Calu3 (cell line): Measurements from ENCODE around the gene LPAR1. TPM values are rescaled to one million over a fixed set of nuclear protein-coding genes. Genes with fewer than 3 reads are reported as not detected.

Experiments
- BruUV-seq: library from RNA; stranded (reverse); fragments of 400-500 nt; replicated peaks from 2 replicates; lab custom pipeline; 2021; lab: Mats Ljungman, UMichigan
- CTCF ChIA-PET: fragments of 300-600 bp; sonication (Branson Sonifier 250); formaldehyde crosslinking; loops from one replicate; lab custom pipeline; 2022; ENCODE audit warnings: antibody characterized with exemption; lab: Charles Lee
- DNase-seq: peaks from one replicate; pipeline ENCODE4 v3.0.0; 2022
- H3K27ac Mint-ChIP-seq: one replicate; pipeline ENCODE4 v1.8.0; 2022; ENCODE audit warnings: mixed read lengths; ENCODE audit not compliant: unreplicated experiment
- H3K27me3 Mint-ChIP-seq: one replicate; pipeline ENCODE4 v1.8.0; 2022; ENCODE audit warnings: mixed read lengths; ENCODE audit not compliant: unreplicated experiment
- H3K36me3 Mint-ChIP-seq: one replicate; pipeline ENCODE4 v1.8.0; 2022; ENCODE audit warnings: mild to moderate bottlenecking, moderate library complexity, mixed read lengths; ENCODE audit not compliant: insufficient read depth, unreplicated experiment
- H3K4me1 Mint-ChIP-seq: one replicate; pipeline ENCODE4 v1.8.0; 2022; ENCODE audit warnings: mild to moderate bottlenecking, low read depth, mixed read lengths; ENCODE audit not compliant: unreplicated experiment
- H3K4me3 Mint-ChIP-seq: one replicate; pipeline ENCODE4 v1.8.0; 2022; ENCODE audit warnings: mild to moderate bottlenecking, low read depth, moderate library complexity, mixed read lengths; ENCODE audit not compliant: unreplicated experiment
- H3K9me3 Mint-ChIP-seq: one replicate; pipeline ENCODE4 v1.8.0; 2022; ENCODE audit warnings: low read depth, mixed read lengths; ENCODE audit not compliant: unreplicated experiment
- intact Hi-C: fragments of 100-400 bp; cut with micrococcal nuclease; formaldehyde crosslinking; loops from one replicate; pipeline ENCODE4 v1.10.0; 2022; ENCODE audit not compliant: unreplicated experiment
- total RNA-seq: library from RNA; stranded (reverse); gene quantifications from 2 replicates; pipeline ENCODE4 v1.2.3, GENCODE V29; 2022
- TF ChIP-seq, protein P1 (sequence below): fragments of 200-600 bp; IDR thresholded peaks from one replicate; pipeline ENCODE4 v1.8.0; 2022; ENCODE audit warnings: antibody characterized with exemption; ENCODE audit not compliant: unreplicated experiment

The LPAR1 gene
- total RNA-seq, 1 experiment from 2014 or later = 6.3 TPM

DNA sequence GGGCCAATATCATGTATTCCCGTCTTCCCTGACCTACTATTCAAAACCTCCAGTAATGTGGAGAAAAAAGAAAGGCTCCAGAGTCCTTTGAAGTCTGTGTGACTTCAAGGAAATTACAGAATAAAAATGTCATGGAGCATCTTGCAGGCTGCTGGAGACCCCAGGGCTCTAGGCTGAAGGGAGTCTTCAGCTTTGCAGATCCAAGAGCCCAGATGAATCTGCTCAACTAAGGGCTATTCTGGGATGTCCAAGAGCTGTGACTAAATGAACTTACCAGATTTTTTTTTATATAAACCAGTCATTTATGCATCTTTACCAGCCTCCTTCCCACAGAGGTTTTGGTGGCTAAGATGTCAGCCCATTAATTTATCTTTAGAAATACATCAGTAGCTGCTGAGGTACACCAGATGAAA lies 202.4 kb downstream of the LPAR1 start:
- Mint-ChIP-seq H3K4me3 (no peak overlapping the region), H3K27ac (no peak overlapping the region), H3K27me3 (no peaks in the 10 kb centered on the region), H3K9me3 (peaks cover 6% of the 10 kb centered on the region), H3K36me3 (no peaks in the 10 kb centered on the region), H3K4me1 (peaks cover 29% of the 10 kb centered on the region)
- BruUV-seq = no TSS peak
- CTCF ChIA-PET = interaction anchor here (0.6 kb wide), 1 partner anchor 1882 kb away, joined by 9 read pairs; the partner anchor contains the start of gene INIP
- no peak for DNase-seq
- TF ChIP-seq, protein P1, sequence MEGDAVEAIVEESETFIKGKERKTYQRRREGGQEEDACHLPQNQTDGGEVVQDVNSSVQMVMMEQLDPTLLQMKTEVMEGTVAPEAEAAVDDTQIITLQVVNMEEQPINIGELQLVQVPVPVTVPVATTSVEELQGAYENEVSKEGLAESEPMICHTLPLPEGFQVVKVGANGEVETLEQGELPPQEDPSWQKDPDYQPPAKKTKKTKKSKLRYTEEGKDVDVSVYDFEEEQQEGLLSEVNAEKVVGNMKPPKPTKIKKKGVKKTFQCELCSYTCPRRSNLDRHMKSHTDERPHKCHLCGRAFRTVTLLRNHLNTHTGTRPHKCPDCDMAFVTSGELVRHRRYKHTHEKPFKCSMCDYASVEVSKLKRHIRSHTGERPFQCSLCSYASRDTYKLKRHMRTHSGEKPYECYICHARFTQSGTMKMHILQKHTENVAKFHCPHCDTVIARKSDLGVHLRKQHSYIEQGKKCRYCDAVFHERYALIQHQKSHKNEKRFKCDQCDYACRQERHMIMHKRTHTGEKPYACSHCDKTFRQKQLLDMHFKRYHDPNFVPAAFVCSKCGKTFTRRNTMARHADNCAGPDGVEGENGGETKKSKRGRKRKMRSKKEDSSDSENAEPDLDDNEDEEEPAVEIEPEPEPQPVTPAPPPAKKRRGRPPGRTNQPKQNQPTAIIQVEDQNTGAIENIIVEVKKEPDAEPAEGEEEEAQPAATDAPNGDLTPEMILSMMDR = no peak
- intact Hi-C loops = no loop called here

- TF ChIP-seq, protein P1 = no peak
- H3K36me3 Mint-ChIP-seq = no peaks in the 10 kb centered on the region
- no peaks in the 10 kb centered on the region for H3K27me3 Mint-ChIP-seq
- H3K4me1 Mint-ChIP-seq = peaks cover 29% of the 10 kb centered on the region
- CTCF ChIA-PET = no interaction called here
- H3K4me3 Mint-ChIP-seq = no peak overlapping the region
- no peak for DNase-seq
- peaks cover 6% of the 10 kb centered on the region for H3K9me3 Mint-ChIP-seq
- no peak overlapping the region for H3K27ac Mint-ChIP-seq
- BruUV-seq = no TSS peak
- intact Hi-C loops = no loop called here
Observed at GRCh38 chr9:110835404-110835803, 202.9 kb downstream of the LPAR1 start.

DNA sequence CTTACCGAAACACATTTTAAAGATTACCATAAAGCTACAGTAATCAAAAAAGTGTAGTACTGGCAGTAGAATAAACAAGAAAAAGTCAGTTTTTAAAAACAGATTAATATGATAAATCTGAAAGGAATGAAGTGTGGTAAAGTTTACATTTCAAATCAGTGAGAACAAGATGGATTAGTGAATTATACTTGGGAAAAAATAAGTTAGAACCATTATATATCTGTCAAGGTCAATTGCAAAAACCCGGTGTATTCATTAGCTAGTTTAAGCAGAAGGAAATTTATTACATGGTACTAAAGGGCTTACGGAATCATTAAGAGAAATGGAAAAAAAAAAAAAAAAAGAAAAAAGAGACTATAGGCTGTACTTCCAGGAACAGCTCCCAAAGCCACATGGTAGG lies 205.3 kb downstream of the LPAR1 start:
- H3K4me3 Mint-ChIP-seq = no peak overlapping the region
- no peak for DNase-seq
- H3K36me3 Mint-ChIP-seq = no peaks in the 10 kb centered on the region
- peaks cover 26% of the 10 kb centered on the region for H3K4me1 Mint-ChIP-seq
- no peaks in the 10 kb centered on the region for H3K27me3 Mint-ChIP-seq
- H3K27ac Mint-ChIP-seq = no peak overlapping the region
- TF ChIP-seq, protein P1 = no peak
- peaks cover 6% of the 10 kb centered on the region for H3K9me3 Mint-ChIP-seq
- CTCF ChIA-PET = interaction anchor here (0.7 kb wide), 1 partner anchor 766 kb away, joined by 12 read pairs; the partner anchor contains the start of gene PTGR1
- intact Hi-C loops = no loop called here
- no TSS peak for BruUV-seq

DNA sequence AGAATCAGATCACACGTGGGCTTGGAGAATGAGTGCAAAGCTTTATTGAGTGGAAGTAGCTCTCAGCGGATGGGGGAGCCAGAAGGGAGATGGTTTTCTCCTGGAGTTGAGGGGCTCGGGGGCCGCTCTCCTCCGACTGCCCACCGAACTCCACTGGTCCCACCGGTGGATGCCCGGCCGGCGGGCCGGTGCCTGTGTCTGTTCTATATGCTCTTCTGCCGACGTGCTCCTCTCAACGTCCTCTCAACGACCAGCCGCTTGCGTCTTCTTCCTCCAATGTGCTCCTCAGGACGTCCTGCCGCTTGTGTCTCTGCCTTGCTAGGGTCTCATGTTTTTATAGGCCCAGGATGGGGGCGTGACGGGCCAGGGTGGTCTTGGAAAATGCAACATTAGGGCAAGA lies 207.8 kb downstream of the LPAR1 start:
- Mint-ChIP-seq H3K4me3 (no peak overlapping the region), H3K4me1 (peaks cover 5% of the 10 kb centered on the region), H3K36me3 (no peaks in the 10 kb centered on the region)

More for the DNA sequence above, 207.8 kb downstream of the LPAR1 start:
- no peak for DNase-seq
- CTCF ChIA-PET = no interaction called here
- H3K27me3 Mint-ChIP-seq = no peaks in the 10 kb centered on the region
- no peaks in the 10 kb centered on the region for H3K9me3 Mint-ChIP-seq
- no peak overlapping the region for H3K27ac Mint-ChIP-seq
- TF ChIP-seq, protein P1 = no peak
- no TSS peak for BruUV-seq
- intact Hi-C loops = no loop called here
